ENCODE data around the gene PDE11A. TPM values are rescaled to one million over a fixed set of nuclear protein-coding genes. Genes with fewer than 3 reads are reported as not detected.
"Not testable (repeated sequence)": the region's sequence is repeated elsewhere in the genome, so short reads cannot be mapped to it uniquely, and the experiment has no call there.

PDE11A gene
- total RNA-seq, 1 donor from 2014 or later: 2.0 TPM

DNA sequence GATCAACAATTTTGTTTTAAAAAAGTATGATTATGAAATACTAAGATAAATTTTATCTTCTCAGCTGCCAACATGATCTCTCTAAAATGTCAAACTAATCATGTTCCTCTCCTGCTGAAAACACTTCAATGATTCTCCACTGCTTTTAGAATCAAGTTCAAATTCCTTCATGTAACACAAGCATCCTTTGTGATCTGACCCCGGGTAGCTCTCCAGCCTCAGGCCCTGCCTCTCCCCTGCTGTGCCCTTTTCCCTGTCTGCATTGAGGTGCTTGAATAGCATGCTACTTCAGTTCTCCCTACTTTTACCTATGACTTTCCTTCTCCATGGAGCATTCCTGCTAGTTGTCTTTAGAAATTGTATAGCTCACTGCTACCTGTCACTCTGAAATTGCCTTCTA, 274.8 kb downstream of the PDE11A start:
- Mint-ChIP-seq H3K9me3 (no peaks in the 10 kb centered on the region), H3K4me3 (no peak overlapping the region), H3K4me1 (ENCODE audit: unreplicated experiment) (peaks cover 10% of the 10 kb centered on the region), H3K27ac (no peak overlapping the region), H3K27me3 (no peaks in the 10 kb centered on the region), H3K36me3 (no peaks in the 10 kb centered on the region)
- TF ChIP-seq, protein P1, sequence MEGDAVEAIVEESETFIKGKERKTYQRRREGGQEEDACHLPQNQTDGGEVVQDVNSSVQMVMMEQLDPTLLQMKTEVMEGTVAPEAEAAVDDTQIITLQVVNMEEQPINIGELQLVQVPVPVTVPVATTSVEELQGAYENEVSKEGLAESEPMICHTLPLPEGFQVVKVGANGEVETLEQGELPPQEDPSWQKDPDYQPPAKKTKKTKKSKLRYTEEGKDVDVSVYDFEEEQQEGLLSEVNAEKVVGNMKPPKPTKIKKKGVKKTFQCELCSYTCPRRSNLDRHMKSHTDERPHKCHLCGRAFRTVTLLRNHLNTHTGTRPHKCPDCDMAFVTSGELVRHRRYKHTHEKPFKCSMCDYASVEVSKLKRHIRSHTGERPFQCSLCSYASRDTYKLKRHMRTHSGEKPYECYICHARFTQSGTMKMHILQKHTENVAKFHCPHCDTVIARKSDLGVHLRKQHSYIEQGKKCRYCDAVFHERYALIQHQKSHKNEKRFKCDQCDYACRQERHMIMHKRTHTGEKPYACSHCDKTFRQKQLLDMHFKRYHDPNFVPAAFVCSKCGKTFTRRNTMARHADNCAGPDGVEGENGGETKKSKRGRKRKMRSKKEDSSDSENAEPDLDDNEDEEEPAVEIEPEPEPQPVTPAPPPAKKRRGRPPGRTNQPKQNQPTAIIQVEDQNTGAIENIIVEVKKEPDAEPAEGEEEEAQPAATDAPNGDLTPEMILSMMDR (conservative IDR thresholded peaks at IDR 0.05): no peak
- DNase-seq (ENCODE audit: extremely low spot score, unreplicated experiment): no peak

DNA sequence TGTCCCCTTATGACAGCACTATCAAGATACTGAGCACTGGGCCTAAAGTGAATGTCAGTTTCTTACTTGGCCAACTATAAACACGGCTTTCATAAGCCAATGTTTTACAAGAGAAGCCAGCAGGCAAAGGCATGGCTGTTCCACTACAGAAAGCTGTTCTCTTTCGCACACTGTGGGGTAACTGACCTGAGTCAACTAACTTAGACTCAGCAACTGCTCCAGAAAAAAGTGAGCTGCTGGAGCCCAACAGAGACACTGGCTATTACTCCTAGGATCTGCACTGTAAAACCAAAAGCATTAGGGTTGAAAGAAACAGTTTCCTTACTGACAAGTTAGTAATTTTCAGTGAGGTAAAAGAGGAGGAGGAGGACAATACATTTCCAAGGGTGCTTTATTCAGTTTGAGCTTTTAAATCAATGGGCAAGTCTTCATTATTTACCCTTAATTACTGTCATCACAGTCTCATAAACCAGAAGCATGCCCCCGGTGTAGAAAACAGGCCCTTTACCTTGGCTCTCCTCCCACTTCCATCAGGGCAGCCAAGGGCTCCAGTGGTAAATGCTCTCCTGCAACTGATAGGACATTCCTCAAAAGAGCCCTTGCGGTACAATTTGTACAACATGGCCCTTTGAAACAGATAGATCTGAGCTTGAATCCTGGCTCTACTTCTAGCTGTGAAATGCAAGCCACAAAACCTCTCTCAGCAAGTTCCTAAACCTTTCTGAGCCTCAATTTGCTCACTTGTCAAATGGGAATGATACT, 275.7 kb downstream of the PDE11A start:
- TF ChIP-seq, protein P1 (conservative IDR thresholded peaks at IDR 0.05): no peak
- Mint-ChIP-seq H3K4me3 (no peak overlapping the region), H3K27me3 (no peaks in the 10 kb centered on the region), H3K36me3 (no peaks in the 10 kb centered on the region), H3K4me1 (ENCODE audit: unreplicated experiment) (peaks cover 10% of the 10 kb centered on the region), H3K9me3 (no peaks in the 10 kb centered on the region), H3K27ac (no peak overlapping the region)
- no peak for DNase-seq (ENCODE audit: extremely low spot score, unreplicated experiment)

DNA sequence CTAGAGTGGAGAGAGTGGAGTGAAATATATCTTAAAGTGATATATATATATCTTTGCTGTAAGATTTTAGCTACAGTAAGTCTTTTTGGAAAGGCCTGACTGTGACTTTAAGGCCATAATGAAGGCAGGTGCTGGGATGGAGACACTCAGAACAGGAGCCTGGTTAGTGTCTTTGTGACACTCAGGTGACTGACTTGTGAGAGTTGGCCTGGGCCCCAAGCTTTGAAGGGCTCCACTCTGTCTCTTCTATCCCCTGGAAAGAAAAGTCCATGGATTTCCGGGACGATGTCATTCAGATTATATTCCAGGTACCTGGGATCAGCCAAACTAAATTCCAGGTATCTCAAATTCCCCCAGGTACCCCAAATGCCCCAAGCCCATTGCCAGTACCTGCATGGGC, 276.6 kb downstream of the PDE11A start:
- no peaks in the 10 kb centered on the region for H3K9me3 Mint-ChIP-seq
- no peaks in the 10 kb centered on the region for H3K36me3 Mint-ChIP-seq
- no peak overlapping the region for H3K27ac Mint-ChIP-seq
- H3K4me1 Mint-ChIP-seq (ENCODE audit: unreplicated experiment): peaks cover 10% of the 10 kb centered on the region
- no peak for DNase-seq (ENCODE audit: extremely low spot score, unreplicated experiment)
- TF ChIP-seq, protein P1 (conservative IDR thresholded peaks at IDR 0.05): no peak
- H3K4me3 Mint-ChIP-seq: no peak overlapping the region
- no peaks in the 10 kb centered on the region for H3K27me3 Mint-ChIP-seq

DNA sequence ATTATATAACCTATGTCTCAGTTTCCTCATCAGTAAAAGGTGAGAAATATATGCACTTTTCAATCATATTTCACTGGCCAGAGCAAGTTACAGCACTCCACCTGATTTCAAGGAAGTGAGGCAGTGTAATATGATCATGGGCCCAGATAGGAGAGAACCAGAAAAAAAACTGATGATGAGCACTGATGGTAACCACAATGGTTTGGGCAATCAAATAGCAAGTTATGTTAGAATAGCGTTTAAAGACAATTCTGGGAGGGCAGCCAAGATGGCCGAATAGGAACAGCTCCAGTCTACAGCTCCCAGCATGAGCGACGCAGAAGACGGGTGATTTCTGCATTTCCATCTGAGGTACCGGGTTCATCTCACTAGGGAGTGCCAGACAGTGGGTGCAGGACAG, 287.4 kb downstream of the PDE11A start:
- not testable (repeated sequence) for H3K4me3 Mint-ChIP-seq; H3K9me3 Mint-ChIP-seq; DNase-seq (ENCODE audit: extremely low spot score, unreplicated experiment); H3K27ac Mint-ChIP-seq; H3K4me1 Mint-ChIP-seq (ENCODE audit: unreplicated experiment); H3K27me3 Mint-ChIP-seq; H3K36me3 Mint-ChIP-seq

DNA sequence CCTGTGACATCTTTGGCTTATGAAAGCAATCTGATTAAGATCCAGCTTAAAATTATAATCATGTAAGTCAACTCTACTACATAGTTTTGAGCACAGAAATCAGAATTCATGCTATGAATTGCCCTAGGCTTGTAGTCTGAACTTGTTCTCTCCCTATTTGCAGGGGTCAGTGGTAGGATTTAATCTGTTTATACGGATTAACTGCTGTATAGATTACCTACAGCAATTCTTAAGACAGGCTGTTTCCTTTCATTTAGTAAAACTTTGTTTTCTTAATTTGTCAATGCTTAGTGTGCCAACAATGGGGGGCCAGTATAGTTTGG, 287.9 kb downstream of the PDE11A start:
- Mint-ChIP-seq H3K9me3 (peaks cover 5% of the 10 kb centered on the region), H3K4me3 (no peak overlapping the region), H3K27ac (no peak overlapping the region), H3K36me3 (no peaks in the 10 kb centered on the region), H3K27me3 (peaks cover 4% of the 10 kb centered on the region), H3K4me1 (ENCODE audit: unreplicated experiment) (peaks cover 4% of the 10 kb centered on the region)
- no peak for DNase-seq (ENCODE audit: extremely low spot score, unreplicated experiment)
- TF ChIP-seq, protein P1 (conservative IDR thresholded peaks at IDR 0.05): no peak

DNA sequence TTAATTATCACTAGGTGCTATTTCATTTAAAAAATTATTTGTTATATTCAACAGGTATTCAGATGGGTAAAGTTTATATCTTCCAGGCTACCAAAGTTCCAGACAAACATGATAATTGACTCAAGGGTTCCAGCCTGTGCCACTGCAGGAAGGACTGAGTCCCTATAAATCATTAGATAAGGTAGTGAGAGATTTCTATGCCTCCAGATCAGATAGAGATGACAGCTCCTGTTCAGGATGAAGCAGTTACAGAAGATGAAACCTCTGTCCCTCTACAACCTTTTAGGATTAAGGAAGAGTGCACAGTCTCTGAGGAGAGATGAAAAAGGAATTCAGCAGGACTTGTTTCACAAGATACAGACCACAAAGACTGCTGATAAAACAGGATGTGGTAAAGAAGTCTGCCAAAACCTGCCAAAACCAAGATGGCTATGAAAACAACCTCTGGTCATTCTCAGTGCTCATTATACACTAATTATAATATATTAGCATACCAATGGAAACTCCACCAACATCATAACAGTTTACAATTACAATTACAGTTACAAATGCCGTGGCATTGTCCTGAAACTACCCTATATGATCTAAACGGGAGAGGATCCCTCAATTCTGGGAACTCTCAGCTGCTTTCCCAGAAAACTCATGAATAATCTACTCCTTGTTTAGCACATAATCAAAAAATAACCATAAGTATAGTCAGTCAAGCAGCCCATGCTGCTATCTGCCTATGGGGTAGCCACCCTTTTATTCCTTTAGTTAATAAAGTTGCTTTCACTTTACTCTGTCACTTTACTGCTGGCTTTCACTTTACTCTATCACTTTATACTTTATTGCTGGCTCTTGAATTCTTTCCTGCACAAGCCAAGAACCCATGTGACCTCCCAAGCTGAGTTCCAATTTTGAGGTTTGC, 288.5 kb downstream of the PDE11A start:
- peaks cover 5% of the 10 kb centered on the region for H3K9me3 Mint-ChIP-seq

More for the DNA sequence above, 288.5 kb downstream of the PDE11A start:
- TF ChIP-seq, protein P1 (conservative IDR thresholded peaks at IDR 0.05): no peak
- H3K4me3 Mint-ChIP-seq: no peak overlapping the region
- DNase-seq (ENCODE audit: extremely low spot score, unreplicated experiment): no peak
- no peak overlapping the region for H3K27ac Mint-ChIP-seq
- no peaks in the 10 kb centered on the region for H3K36me3 Mint-ChIP-seq
- peaks cover 4% of the 10 kb centered on the region for H3K4me1 Mint-ChIP-seq (ENCODE audit: unreplicated experiment)
- peaks cover 4% of the 10 kb centered on the region for H3K27me3 Mint-ChIP-seq

Data from type B pancreatic cell (in vitro differentiated cells).